HepG2 (cell line): ENCODE measurements around the gene RPUSD4. TPM values are rescaled to one million over a fixed set of nuclear protein-coding genes. Genes with fewer than 3 reads are reported as not detected.
A peak's percentile ranks its signal among the peaks of the same experiment; 100 is the strongest.

ENCODE experiments used
- ATAC-seq: fragments of 200-7000 bp; cut with Tn5 transposase; 3 replicates; pipeline ENCODE4 v1.9.1; 2020; ENCODE audit warnings: mild to moderate bottlenecking, moderate library complexity
- BruUV-seq: library from RNA; stranded (reverse); fragments of 400-500 nt; replicated peaks from 2 replicates; lab custom pipeline; 2021; lab: Mats Ljungman, UMichigan
- CTCF ChIA-PET: fragments of 300-600 bp; formaldehyde crosslinking; extraction: SDS; loops from one replicate; lab custom pipeline; 2021; ENCODE audit warnings: low total read pairs, inconsistent platforms, low intra/inter-chr PET ratio; lab: Yijun Ruan, JAX
- POLR2A ChIA-PET: fragments of 350-600 bp; sonication (Branson Sonifier 250); formaldehyde crosslinking; loops from one replicate; lab custom pipeline; 2020; ENCODE audit warnings: antibody characterized with exemption, inconsistent platforms; lab: Yijun Ruan, JAX
- DNase-seq: peaks from one replicate; pipeline ENCODE4 v3.0.0-alpha.2; 2015; ENCODE audit warnings: low spot score
- FAIRE-seq: peaks from 3 replicates; lab custom pipeline; 2011; peaks lifted over from hg19 to GRCh38; lab: Jason Lieb, UNC
- H2AFZ ChIP-seq: one replicate; pipeline ENCODE4 v1.6.1; 2011; ENCODE audit warnings: low read length, inconsistent platforms
- H3K27ac ChIP-seq: fragments of 300-600 bp; 3 replicates; pipeline ENCODE4 v1.8.0; 2011; ENCODE audit warnings: mixed run types, mild to moderate bottlenecking, mixed read lengths, low read length, inconsistent platforms; ENCODE audit not compliant: insufficient read depth; ENCODE audit errors: extremely low read length
- H3K27me3 ChIP-seq, 2 experiments: fragments of 200-600 bp in 1 of 2; 2 replicates in 1 of 2; 3 replicates in 1 of 2; pipeline versions ENCODE4 v1.6.0 to v1.8.0; 2011; ENCODE audit warnings: low read length in 2 of 2, mild to moderate bottlenecking in 2 of 2, moderate library complexity in 2 of 2, inconsistent platforms in 1 of 2; ENCODE audit not compliant: insufficient read depth in 2 of 2, control insufficient read depth in 1 of 2
- H3K36me3 ChIP-seq, 2 experiments: fragments of 200-600 bp in 1 of 2; replicated peaks in 1 of 2; 2 replicates in 1 of 2; 3 replicates in 1 of 2; pipeline versions ENCODE4 v1.5.1 to v1.8.0; 2011; ENCODE audit warnings: low read length in 2 of 2, inconsistent platforms in 1 of 2; ENCODE audit not compliant: insufficient read depth in 2 of 2, control insufficient read depth in 1 of 2
- H3K4me1 ChIP-seq: 2 replicates; pipeline ENCODE4 v1.5.1; 2012; ENCODE audit warnings: low read length, inconsistent platforms; ENCODE audit not compliant: insufficient read depth
- H3K4me2 ChIP-seq: 2 replicates; pipeline ENCODE4 v1.6.0; 2011; ENCODE audit warnings: low read depth, low read length, inconsistent platforms
- H3K4me3 ChIP-seq, 3 experiments: fragments of 200-600 bp in 1 of 3; sonication (generic), shearing (Covaris generic) in 1 of 3; replicated peaks in 1 of 3; 2 replicates each; pipeline ENCODE4 v1.5.1; 2011 to 2016; ENCODE audit warnings: low read length in 3 of 3, inconsistent platforms in 2 of 3, low read depth in 2 of 3, mild to moderate bottlenecking in 2 of 3, control low read depth in 1 of 3, mixed read lengths in 1 of 3; ENCODE audit not compliant: insufficient read depth in 1 of 3
- H3K79me2 ChIP-seq: one replicate; pipeline ENCODE4 v1.6.1; 2011; ENCODE audit warnings: low read length, inconsistent platforms; ENCODE audit not compliant: insufficient read depth
- H3K9ac ChIP-seq: 2 replicates; pipeline ENCODE4 v1.6.0; 2011; ENCODE audit warnings: mild to moderate bottlenecking, low read depth, low read length, inconsistent platforms; ENCODE audit not compliant: insufficient read depth
- H3K9me3 ChIP-seq: 2 replicates; pipeline ENCODE4 v1.5.1; 2012; ENCODE audit warnings: mild to moderate bottlenecking, low read length
- H4K20me1 ChIP-seq: 2 replicates; pipeline ENCODE4 v1.6.0; 2011; ENCODE audit warnings: inconsistent platforms, mild to moderate bottlenecking, low read length, moderate library complexity; ENCODE audit not compliant: insufficient read depth
- CENPT ChIP-seq: sonication (generic); formaldehyde crosslinking; IDR thresholded peaks from 2 replicates; pipeline ENCODE4 v1.8.0; 2022; ENCODE audit warnings: low read depth, mild to moderate bottlenecking, moderate library complexity, missing genetic modification reagents
- FOXO1 ChIP-seq: sonication (generic); formaldehyde crosslinking; IDR thresholded peaks from 2 replicates; pipeline ENCODE4 v1.4.0; 2020; ENCODE audit warnings: missing genetic modification reagents
- HES4 ChIP-seq: sonication (generic); formaldehyde crosslinking; IDR thresholded peaks from 2 replicates; pipeline ENCODE4 v1.9.0; 2021; ENCODE audit warnings: mild to moderate bottlenecking, missing genetic modification reagents, borderline replicate concordance
- HIVEP1 ChIP-seq: sonication (generic); formaldehyde crosslinking; IDR thresholded peaks from 2 replicates; pipeline ENCODE4 v1.4.0; 2020; ENCODE audit warnings: mild to moderate bottlenecking, missing genetic modification reagents
- NPAS2 ChIP-seq: sonication (generic); formaldehyde crosslinking; IDR thresholded peaks from 2 replicates; pipeline ENCODE4 v1.8.0; 2022; ENCODE audit warnings: mild to moderate bottlenecking, missing genetic modification reagents, borderline replicate concordance
- SMARCE1 ChIP-seq: fragments of 450-650 bp; IDR thresholded peaks from 2 replicates; pipeline ENCODE4 v1.6.1; 2017; ENCODE audit warnings: borderline replicate concordance
- SOX6 ChIP-seq, 2 experiments: fragments of 450-650 bp in 1 of 2; sonication (generic) in 1 of 2; formaldehyde crosslinking in 1 of 2; IDR thresholded peaks; 2 replicates each; pipeline versions ENCODE4 v1.4.0 to v1.6.1; 2017 to 2020; ENCODE audit warnings: antibody characterized with exemption in 1 of 2, mild to moderate bottlenecking in 1 of 2, missing genetic modification reagents in 1 of 2
- TGIF2 ChIP-seq: IDR thresholded peaks from 2 replicates; pipeline ENCODE4 v1.6.1; 2016; ENCODE audit warnings: control low read depth, missing compliant biosample characterization
- ZNF33A ChIP-seq: sonication (generic); formaldehyde crosslinking; IDR thresholded peaks from 2 replicates; pipeline ENCODE4 v1.5.1; 2020; ENCODE audit warnings: missing genetic modification reagents, mild to moderate bottlenecking, moderate library complexity, borderline replicate concordance
- ZNF567 ChIP-seq: sonication (generic); formaldehyde crosslinking; IDR thresholded peaks from 2 replicates; pipeline ENCODE4 v1.8.1; 2023; ENCODE audit warnings: mild to moderate bottlenecking, missing genetic modification reagents, borderline replicate concordance
- WGBS: methylation state at CpG from one replicate; pipeline ENCODE4 v1.1.6; 2017; ENCODE audit warnings: low lambda C conversion rate; 5-methylcytosine and 5-hydroxymethylcytosine counted together
- in situ Hi-C: cut with HindIII; loops from 2 replicates; pipeline ENCODE4 v1.10.0; 2017; ENCODE audit warnings: low pct_unique_long_range_greater_than_20kb; ENCODE audit not compliant: extremely low pct_ligation_motif_present
- intact Hi-C: fragments of 100-400 bp; cut with micrococcal nuclease; formaldehyde crosslinking; loops from one replicate; pipeline ENCODE4 v1.10.0; 2022; ENCODE audit not compliant: unreplicated experiment
- polyA plus RNA-seq, 8 experiments: library from polyadenylated mRNA; depleted of rRNA in 3 of 8; stranded (reverse) in 7 of 8; unstranded in 1 of 8; fragments of >200 nt; fragmentation: Illumina TruSeq in 4 of 8; extraction: Trizol in 4 of 8; gene quantifications; 2 replicates each; pipeline versions ENCODE4 v1.2.1 to v1.2.3, GENCODE V29; 2011 to 2016; ENCODE audit warnings: low read depth in 4 of 8, missing spikeins in 1 of 8, mixed read lengths in 1 of 8; ENCODE audit not compliant: insufficient read depth in 1 of 8
- total RNA-seq, 5 experiments: library from RNA; depleted of rRNA; stranded (reverse); fragments of >200 nt; fragmentation: Illumina TruSeq; extraction: Trizol; gene quantifications; 2 replicates each; pipeline ENCODE4 v1.2.3, GENCODE V29; 2016; ENCODE audit warnings: low read depth in 1 of 5
- TF ChIP-seq, protein P1 (sequence below): fragments of 450-650 bp; IDR thresholded peaks from 2 replicates; pipeline ENCODE4 v1.6.1; 2017; ENCODE audit warnings: mild to moderate bottlenecking
- TF ChIP-seq, protein P2 (sequence below): sonication (generic); formaldehyde crosslinking; IDR thresholded peaks from 2 replicates; pipeline ENCODE4 v1.4.0; 2020; ENCODE audit warnings: missing genetic modification reagents
- TF ChIP-seq, protein P3 (sequence below): conservative IDR thresholded peaks from 2 replicates; pipeline ENCODE4 v1.6.1; 2018; ENCODE audit warnings: missing genetic modification reagents
- TF ChIP-seq, protein P4 (sequence below), 2 experiments: sonication (generic) in 1 of 2; formaldehyde crosslinking in 1 of 2; IDR thresholded peaks; 2 replicates each; pipeline versions ENCODE4 v1.4.0 to v1.6.1; 2018 to 2020; ENCODE audit warnings: missing genetic modification reagents in 2 of 2, borderline replicate concordance in 1 of 2, low read depth in 1 of 2, mild to moderate bottlenecking in 1 of 2, missing biosample characterization in 1 of 2

The RPUSD4 gene
- total and polyA plus RNA-seq, 2 of the 13 experiments (the other 11 are each of a cell fraction or from before 2014, with no cell fraction given), result 45.0 to 52.9 TPM

DNA sequence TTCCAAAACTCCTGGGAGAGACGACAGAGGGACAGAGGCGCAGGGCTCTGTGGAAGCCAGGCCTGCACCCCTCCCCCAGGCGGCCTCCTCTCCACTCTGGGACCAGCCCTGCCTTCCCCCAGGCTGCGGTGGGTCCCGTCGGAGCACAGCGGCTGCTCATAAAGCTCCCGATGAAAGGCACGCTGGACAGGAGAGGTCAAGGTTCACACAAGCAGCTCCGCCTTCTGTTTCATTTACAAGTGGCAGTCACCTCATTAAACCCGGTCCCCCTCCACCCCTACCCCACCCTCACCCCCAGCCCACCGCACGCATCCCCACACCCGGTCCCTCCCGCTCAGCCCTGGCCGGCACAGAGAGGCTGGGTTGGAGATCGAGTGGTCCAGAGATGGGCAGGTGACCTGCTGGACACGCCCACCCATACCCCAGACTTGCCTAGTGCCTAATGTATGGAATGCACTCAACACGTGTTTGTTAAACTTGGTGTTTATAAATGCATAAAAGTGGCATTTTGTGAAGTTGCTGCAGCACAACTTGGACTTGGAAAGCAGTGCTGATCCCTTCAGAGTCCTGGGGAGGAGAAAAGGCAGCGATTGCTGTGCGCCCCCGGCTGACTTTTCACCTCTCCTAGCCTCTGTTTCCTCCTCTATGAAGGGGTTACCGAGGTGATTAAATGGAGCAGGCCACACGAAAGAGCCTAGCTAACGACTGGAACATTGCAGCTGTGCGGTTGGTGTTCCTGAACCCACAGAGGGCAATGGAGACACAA lies 26.0 kb downstream of the RPUSD4 start (continued):
- TF ChIP-seq, protein P1, sequence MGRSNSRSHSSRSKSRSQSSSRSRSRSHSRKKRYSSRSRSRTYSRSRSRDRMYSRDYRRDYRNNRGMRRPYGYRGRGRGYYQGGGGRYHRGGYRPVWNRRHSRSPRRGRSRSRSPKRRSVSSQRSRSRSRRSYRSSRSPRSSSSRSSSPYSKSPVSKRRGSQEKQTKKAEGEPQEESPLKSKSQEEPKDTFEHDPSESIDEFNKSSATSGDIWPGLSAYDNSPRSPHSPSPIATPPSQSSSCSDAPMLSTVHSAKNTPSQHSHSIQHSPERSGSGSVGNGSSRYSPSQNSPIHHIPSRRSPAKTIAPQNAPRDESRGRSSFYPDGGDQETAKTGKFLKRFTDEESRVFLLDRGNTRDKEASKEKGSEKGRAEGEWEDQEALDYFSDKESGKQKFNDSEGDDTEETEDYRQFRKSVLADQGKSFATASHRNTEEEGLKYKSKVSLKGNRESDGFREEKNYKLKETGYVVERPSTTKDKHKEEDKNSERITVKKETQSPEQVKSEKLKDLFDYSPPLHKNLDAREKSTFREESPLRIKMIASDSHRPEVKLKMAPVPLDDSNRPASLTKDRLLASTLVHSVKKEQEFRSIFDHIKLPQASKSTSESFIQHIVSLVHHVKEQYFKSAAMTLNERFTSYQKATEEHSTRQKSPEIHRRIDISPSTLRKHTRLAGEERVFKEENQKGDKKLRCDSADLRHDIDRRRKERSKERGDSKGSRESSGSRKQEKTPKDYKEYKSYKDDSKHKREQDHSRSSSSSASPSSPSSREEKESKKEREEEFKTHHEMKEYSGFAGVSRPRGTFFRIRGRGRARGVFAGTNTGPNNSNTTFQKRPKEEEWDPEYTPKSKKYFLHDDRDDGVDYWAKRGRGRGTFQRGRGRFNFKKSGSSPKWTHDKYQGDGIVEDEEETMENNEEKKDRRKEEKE, result no peak
- TF ChIP-seq FOXO1 (CRISPR knock-in tag), result no peak

DNA sequence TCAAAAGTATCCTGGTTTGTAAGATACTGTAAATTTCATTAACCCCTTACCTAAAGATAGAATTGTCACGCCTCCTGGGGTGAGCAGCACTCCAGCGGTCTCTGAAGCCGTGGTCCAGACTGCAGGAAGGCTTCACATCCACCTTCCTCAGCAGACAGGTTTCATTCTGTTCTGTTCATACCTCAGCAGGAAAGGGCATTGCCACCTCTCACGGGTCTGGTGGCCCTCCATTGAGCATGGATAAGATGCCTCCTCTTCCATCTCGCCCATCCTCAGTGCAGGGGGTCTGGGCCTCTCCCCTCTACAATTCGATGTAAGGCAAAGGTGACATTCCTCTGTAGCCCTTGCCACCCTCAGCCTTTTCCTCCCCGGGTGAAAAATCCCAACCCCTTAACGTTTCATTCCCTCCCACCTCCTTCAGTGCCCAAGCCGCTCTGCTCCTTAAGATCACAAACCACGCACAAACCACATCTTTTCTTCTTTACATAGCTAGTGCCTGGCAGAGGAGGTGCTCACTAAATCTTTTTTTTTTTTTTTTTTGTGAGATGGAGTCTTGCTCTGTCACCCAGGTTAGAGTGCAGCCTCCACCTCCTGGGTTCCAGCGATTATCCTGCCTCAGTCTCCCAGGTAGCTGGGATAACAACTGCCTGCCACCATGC lies 28.5 kb downstream of the RPUSD4 start:
- ATAC-seq, result no peak
- H4K20me1 ChIP-seq, result no peaks in the 10 kb centered on the region
- H3K27ac ChIP-seq, result peak overlapping the region; percentile 54
- H3K27me3 ChIP-seq, result no peaks in the 10 kb centered on the region
- no peaks in the 10 kb centered on the region for H3K9me3 ChIP-seq
- H3K36me3 ChIP-seq, result no peaks in the 10 kb centered on the region
- no peak overlapping the region for H2AFZ ChIP-seq
- ChIA-PET POLR2A (interaction anchor here (1.0 kb wide), 1 partner anchor 35 kb away, joined by 3 read pairs; no protein-coding TSS in a partner anchor), CTCF (no interaction called here)
- no peaks in the 10 kb centered on the region for H3K79me2 ChIP-seq
- in situ Hi-C loops, result no loop called here
- peaks cover 66% of the 10 kb centered on the region for H3K4me1 ChIP-seq
- intact Hi-C loops, result no loop called here
- H3K9ac ChIP-seq, result no peak overlapping the region
- WGBS, result 94% methylated on average over 11 of the region's 11 CpGs
- no peak overlapping the region for H3K4me3 ChIP-seq
- no peak for FAIRE-seq
- no TSS peak for BruUV-seq
- no peak for DNase-seq
- H3K4me2 ChIP-seq, result no peak overlapping the region
- TF ChIP-seq HES4 (CRISPR knock-in tag), result no peak
- TF ChIP-seq SMARCE1, result no peak
- no peak for TF ChIP-seq ZNF567
- no peak for TF ChIP-seq NPAS2 (CRISPR knock-in tag)
- TF ChIP-seq SOX6 (IDR thresholded peaks at IDR 0.05), result no peak
- no peak for TF ChIP-seq SOX6 (CRISPR knock-in tag; IDR thresholded peaks at IDR 0.05)
- no peak for TF ChIP-seq HIVEP1 (CRISPR knock-in tag)
- TF ChIP-seq TGIF2, result no peak
- TF ChIP-seq, protein P2, sequence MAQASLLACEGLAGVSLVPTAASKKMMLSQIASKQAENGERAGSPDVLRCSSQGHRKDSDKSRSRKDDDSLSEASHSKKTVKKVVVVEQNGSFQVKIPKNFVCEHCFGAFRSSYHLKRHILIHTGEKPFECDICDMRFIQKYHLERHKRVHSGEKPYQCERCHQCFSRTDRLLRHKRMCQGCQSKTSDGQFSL (CRISPR knock-in tag), result no peak
- TF ChIP-seq, protein P3, sequence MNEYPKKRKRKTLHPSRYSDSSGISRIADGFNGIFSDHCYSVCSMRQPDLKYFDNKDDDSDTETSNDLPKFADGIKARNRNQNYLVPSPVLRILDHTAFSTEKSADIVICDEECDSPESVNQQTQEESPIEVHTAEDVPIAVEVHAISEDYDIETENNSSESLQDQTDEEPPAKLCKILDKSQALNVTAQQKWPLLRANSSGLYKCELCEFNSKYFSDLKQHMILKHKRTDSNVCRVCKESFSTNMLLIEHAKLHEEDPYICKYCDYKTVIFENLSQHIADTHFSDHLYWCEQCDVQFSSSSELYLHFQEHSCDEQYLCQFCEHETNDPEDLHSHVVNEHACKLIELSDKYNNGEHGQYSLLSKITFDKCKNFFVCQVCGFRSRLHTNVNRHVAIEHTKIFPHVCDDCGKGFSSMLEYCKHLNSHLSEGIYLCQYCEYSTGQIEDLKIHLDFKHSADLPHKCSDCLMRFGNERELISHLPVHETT (CRISPR knock-in tag), result no peak
- no peak for TF ChIP-seq ZNF33A
- TF ChIP-seq, protein P4, sequence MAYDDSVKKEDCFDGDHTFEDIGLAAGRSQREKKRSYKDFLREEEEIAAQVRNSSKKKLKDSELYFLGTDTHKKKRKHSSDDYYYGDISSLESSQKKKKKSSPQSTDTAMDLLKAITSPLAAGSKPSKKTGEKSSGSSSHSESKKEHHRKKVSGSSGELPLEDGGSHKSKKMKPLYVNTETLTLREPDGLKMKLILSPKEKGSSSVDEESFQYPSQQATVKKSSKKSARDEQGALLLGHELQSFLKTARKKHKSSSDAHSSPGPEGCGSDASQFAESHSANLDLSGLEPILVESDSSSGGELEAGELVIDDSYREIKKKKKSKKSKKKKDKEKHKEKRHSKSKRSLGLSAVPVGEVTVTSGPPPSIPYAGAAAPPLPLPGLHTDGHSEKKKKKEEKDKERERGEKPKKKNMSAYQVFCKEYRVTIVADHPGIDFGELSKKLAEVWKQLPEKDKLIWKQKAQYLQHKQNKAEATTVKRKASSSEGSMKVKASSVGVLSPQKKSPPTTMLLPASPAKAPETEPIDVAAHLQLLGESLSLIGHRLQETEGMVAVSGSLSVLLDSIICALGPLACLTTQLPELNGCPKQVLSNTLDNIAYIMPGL (CRISPR knock-in tag; IDR thresholded peaks at IDR 0.05; ENCODE audit: borderline replicate concordance in 1 of 2, low read depth in 1 of 2), result no peak
- no peak for TF ChIP-seq CENPT (CRISPR knock-in tag)
